G401.6 (cell line): Measurements from ENCODE around the gene TMEM123.
A peak's percentile ranks its signal among the peaks of the same experiment; 100 is the strongest.
"Not testable (repeated sequence)": the region's sequence is repeated elsewhere in the genome, so short reads cannot be mapped to it uniquely, and the experiment has no call there.

Source experiments
- FAIRE-seq: peaks from 2 replicates; lab custom pipeline; 2012; peaks lifted over from hg19 to GRCh38; lab: Jason Lieb, UNC

Gene TMEM123

DNA sequence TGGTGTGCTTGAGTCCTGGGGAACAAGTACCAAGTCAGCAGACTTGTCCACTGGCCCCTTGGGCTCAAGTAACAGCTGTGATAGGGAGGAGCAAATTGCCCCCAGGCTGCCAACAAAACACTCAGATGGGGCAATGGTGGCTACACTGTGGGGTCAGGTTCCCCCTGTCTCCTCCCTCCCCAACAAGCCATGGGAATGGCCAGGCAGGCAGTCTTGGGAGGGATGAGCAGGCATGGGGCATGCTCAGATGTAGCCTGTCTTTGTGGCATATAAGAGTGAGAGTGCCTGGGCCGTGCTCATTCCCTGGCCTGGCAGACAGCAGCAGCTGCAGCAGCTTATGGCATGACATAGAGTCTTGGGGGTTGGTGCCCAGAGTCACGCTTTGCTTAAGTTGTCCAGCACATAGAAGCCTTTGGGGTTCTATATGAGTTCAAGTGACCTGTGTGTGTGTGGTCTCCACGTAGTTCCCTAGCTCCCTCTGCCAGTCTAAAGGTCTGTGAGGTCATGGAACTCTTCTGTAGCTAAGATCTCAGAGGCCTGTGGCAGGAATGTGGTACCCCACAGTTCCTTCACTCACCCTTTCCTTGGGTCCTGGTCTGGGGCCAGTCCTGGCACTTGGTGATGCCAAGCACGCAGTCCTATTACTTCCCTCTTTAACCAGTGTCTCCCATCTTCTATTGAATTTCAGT, 60.9 kb downstream of the TMEM123 start:
- FAIRE-seq: no peak

DNA sequence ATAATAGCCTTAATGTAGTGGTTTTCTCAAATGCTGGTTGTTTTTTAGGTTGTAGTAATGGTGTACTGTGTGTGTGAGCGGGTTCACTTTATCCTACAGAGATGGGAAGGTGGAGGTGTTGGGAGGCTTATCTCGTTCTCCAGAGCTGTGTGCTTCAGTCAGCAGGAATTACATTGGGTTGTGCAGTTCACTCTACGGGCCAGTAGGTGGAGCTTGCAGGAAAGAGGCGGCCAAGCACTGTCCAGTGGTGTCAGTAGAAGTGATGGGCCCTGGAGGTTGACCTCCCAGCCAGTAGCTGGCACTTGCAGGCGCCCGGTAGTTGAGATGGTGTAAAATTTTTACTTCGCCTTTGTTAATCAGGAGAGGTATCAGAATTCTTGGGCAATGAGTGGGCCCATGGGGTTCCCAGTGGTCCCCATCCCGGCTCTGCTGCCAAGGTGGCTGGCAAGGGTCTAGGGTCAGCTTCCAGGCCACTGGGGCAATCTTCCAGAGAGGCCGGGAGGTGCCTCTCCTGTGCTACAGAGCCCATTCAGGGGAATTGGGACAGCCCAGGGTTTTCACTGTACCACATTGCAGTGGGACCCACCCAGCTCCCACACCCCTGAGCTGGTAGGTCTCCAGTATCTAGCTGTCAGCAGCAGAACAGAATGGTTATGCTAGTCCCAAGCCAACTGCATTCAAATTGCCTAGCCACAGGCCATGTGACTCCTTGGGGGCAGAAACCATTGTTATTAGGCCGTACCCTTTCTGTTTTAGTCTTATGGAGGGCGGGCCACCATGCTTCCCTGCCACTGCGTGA, 61.7 kb downstream of the TMEM123 start:
- peak; percentile 46 for FAIRE-seq

DNA sequence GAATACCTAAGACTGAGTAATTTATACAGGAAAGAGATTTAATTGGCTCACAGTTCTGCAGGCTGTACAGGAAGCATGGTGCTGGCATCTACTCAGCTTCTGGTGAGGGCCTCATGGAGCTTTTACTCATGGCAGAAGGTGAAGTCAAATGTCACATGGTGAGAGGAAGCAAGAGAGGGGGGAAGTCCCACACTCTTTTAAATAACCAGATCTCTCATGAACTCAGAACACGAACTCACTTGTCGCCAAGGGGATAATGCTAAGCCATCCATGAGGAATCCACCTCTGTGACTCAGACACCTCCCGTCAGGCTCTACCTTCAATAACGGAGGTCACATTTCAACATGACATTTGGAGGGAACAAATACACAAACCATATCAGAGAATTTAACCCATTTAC, 63.3 kb downstream of the TMEM123 start:
- FAIRE-seq: no peak

DNA sequence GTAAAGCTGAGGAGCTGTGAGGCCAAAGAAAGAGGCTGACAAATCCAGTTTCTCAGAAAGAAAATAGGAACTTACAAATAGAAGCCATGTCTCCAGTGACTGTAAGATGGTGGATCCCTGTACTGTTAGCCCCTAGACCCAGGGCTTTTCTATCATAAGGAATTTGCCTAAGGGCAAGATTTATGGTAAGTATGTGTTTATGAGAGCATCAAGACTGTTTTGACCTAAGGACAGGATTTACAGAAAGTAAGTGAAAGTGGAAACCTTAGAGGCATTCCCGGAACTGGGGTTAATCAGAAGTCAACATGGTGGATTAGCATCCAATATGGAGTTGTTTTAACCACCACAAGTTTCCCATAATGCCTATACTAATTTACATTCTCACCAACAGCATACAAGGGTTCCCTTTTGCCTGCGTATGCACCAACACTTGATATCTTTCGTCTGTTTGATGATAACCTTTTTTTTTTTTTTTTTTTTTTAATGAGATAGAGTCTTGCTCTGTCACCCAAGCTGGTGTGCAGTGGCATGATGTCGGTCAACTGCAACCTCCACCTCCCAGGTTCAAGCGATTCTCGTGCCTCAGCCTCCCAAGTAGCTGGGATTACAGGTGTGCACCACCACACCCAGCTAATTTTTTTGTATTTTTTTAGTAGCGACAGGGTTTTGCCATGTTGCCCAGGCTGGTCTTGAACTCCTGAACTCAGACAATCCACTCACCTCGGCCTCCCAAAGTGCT, 65.4 kb downstream of the TMEM123 start:
- no peak for FAIRE-seq

DNA sequence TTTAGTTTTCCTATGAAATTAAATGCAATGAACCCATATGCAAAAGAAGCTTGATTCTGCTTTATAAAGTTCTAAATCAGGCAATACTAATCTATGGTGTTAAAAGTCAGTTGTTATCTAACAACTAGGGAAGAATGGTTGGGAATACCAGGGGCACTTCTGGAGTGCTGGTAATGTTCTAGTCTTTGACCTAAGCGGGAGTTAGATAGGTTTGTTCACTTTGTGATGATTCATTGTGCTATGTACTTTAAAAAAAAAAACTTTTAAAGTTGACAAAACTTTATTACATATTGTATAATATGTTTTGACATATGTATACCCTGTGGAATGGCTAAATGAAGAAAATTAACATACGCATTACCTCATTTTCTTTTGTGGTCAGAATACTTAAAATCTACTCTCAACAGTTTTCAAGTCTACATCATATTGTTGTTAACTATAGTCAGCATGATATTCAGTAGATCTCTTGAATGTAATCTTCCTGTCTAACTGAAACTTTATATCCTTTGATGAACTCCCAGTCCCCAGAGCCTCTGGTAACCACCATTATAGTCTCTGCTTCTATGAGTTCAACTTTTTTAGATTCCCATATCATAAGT, 66.3 kb downstream of the TMEM123 start:
- peak; percentile 11 for FAIRE-seq

DNA sequence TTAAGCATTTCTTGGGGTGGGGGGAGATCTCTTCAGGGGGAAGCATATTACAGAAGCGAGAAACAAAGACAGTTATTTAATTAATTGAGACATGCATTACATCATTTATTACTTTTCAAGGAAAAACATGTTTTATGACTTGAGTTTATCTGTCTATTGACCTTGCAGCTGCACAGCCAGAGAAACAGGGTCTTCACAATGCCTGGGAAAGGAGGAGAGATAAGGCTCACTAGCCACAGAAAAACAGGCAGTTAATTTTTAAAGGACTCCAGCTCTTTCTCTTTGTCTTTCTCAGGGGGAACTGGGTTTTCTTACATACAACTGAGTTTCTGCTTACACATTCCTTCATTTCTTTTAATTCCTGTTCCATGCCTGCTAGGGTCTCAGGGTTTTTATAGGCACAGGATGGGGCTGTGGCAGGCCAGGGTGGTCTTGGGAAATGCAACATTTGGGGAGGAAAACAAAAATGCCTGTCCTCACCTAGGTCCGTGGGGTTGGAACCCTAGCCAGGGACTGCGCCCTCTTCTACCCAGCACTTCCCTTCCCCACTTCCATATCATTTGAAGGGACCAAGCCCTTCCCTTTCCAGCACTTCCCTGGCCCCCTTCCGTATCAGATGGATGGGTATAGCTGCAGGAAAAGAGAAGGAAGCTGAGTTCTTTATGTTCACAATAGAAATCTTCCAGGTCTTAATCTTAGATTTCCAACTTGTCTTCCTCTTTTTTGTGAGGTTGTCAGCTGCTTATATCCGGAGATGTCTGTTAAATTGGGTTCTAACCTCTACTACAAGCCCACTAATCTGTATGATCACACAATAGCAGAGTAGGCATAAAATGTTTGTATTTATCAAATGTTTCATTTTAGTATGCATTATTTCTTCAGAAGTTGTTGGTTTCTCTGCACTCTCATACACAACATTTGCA, 67.2 kb downstream of the TMEM123 start:
- no peak for FAIRE-seq

DNA sequence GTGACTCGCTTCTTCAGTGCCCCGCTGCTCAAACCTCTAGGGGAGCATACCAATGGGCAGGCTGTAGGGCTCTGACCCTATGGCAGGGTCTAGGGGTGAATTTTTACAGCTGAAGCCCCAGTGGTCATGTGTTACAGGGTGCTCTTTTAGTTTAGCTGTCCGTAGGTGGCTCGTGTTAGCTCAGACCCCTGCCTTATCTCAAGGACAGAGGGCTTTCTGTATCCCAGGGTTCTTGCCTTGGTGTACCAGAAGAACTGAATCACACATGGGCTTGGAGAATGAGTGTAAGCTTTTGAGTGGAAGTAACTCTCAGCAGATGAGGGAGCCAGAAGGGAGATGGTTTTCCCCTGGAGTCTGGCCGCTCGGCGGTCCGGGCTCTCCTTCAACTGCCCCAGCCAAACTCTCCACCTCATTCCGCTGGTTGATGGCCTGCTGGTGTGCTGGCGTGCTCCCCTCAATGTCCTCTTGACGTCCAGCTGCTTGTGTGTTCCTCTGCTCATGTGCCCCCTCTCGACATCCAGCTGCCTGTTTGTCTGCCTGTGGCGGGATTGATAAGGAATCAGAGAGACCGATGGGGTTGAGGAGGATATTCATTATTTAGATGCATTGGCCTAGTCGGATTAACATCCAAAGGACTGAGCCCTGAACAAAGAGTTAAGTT, 68.0 kb downstream of the TMEM123 start:
- no peak for FAIRE-seq

DNA sequence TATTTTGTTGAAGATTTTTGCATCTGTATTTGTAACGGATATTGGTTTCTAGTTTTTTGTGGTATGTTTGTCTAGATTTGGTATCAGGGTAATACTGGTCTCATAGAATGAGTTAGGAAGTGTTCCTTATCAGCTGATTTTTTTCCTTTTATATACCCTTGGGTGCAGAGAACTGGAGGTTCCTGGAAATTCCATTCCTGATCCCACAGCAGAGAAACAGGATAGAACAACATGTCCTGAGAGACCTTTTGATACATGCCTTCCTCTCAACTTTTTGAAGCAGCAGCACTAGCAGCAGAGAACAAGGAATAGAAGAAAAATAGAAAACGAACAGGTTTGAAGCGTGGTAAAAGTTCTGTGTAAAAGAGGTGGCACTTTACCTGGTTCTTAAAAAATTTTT, 68.7 kb downstream of the TMEM123 start:
- FAIRE-seq: no peak

DNA sequence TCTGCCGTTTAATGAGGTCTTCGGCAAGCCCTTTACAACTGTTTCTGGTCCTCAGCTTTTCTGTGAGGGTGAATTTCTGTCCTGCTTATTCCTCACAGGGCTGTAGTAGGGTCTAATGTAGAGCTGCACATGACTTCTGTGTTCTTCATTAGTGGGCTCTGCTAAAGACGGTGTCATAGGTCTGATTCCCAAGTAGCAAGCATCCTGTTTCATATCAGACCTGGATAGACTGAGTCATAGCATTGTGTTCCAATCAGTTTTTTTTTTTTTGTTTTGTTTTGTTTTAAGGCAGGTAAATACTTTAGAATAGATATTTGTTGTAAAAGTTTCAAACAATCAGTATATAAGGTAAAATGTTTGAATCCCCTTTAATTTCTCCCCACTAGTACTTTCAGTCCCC, 70.2 kb downstream of the TMEM123 start:
- no peak for FAIRE-seq

DNA sequence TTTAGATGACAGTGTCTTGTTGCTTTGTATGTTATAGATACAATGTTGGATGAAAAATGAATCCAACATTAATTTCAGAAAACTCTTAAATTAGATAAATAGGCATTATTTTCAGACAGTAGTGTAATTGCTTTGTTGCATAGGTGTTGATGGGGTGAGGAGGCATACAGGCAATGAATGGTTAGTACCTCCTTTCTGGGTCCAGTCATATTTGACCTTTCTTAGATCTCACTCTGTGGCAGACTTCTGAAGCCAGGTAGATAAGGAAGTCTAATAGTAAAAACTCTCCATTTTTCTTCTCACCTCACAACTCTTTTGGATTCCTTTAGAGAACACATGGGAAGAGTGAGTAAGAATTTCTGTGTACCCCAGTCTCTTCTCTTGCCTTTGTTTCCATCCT, 73.7 kb downstream of the TMEM123 start:
- no peak for FAIRE-seq

DNA sequence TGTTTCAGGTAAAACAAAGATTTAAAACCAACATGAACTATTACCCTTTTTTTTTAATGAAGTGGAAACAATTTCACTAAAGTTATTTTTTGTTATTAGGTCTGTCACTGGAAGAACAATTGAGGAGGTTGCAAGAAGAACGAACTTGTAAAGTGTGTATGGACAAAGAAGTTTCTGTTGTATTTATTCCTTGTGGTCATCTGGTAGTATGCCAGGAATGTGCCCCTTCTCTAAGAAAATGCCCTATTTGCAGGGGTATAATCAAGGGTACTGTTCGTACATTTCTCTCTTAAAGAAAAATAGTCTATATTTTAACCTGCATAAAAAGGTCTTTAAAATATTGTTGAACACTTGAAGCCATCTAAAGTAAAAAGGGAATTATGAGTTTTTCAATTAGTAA, 74.7 kb downstream of the TMEM123 start:
- FAIRE-seq: no peak

DNA sequence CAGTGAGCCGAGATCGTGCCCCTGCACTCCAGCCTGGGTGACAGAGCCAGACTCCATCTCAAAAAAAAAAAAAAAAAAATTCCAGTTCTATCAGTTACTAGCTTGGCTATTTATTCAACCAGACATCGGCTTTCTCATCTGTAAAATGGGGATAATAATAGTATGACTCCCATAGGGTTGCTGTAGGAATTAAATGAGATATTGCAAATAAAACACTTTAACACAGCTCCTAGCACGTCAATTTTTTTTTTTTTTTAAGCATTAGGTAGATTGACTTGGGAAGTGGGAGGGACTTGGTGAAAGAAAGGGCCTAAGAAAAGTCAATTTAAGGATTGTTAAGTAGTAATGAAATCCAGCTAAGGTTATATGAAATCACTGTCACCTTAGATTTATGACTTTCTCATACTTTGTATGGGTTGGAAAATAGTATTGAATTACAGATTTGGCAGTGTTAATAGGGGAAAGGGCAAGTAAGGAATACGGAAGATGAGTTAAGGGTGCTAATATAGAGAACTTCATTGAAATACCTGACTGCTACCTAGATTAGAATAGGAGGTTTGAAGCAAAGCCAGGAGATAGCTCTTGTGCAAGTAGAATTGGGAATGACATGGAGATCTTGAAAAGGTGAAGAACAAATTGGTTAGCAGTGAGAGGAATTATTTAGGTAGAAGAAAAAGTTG, 76.7 kb downstream of the TMEM123 start:
- FAIRE-seq: no peak

DNA sequence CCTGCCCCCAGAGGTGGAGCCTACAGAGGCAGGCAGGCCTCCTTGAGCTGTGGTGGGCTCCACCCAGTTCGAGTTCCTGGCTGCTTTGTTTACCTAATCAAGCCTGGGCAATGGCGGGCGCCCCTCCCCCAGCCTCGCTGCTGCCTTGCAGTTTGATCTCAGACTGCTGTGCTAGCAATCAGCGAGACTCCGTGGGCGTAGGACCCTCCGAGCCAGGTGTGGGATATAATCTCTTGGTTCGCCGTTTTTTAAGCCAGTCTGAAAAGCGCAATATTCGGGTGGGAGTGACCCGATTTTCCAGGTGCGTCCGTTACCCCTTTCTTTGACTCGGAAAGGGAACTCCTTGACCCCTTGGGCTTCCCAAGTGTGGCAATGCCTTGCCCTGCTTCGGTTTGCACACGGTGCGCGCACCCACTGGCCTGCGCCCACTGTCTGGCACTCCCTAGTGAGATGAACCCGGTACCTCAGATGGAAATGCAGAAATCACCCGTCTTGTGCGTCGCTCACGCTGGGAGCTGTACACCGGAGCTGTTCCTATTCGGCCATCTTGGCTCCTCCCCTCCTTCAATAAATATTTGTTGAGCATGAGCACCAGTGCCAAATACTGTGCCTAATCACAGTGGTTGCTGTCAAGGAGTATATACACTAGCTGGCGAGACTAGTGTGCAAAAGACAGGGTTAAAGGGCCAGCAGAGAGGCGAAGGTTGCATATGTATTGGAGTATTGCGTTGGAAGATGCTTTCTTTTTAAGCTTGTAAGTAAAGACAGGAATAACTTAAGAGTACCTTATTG, 77.7 kb downstream of the TMEM123 start:
- not testable (repeated sequence) for FAIRE-seq

DNA sequence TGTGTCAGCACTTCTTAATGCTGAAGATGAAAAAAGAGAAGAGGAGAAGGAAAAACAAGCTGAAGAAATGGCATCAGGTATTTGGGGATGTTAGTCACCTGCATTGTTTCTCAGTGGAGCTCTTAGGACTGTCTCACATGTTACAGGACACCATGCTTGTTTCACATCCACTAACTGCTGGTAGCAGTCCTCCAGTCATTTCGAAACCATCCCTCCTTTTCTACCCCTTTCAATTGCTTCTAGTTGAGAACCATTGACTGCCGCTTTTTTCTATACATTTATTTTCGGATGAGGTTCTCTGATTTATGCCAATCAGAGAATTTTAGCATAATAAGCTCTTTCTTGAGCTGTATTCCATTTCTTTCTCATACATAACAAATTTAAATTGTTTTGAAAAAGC, 84.1 kb downstream of the TMEM123 start:
- FAIRE-seq: no peak

DNA sequence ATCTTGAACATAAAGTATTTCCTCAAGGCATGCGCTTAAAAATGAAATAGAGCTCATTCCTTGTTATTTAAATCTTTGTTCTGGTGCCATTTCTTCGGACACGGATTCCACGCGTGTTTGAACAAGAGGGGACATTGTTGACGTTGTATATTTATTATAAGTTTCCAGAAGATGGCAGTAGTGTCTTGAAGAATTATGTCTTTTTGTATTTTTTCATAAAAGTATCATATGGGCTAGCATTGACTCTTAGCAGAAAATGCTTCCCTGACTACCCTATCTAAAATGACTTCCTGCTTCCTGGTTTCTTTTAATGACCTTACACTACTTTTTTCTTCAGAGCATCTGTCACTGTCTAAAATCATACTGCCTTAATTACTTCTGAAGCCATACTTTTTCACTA, 85.2 kb downstream of the TMEM123 start:
- no peak for FAIRE-seq

DNA sequence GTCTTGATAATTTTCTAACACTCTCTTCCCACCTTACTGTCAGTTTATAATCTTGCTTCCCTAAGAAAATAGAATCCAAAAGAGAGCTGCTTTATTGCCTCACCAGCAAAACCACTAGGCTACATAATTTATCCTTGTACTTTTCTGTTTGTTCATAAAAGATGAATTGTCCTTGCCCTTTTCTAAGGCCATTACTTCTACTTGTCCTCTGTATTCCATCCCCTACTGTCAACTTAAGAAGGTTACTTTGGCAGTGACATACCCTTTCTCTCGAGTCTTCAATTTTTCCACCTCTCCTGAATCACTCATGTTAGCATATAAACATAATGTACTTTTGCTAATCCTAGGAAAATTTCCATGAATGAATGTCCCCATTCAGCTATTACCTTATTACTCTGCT, 87.6 kb downstream of the TMEM123 start:
- no peak for FAIRE-seq

DNA sequence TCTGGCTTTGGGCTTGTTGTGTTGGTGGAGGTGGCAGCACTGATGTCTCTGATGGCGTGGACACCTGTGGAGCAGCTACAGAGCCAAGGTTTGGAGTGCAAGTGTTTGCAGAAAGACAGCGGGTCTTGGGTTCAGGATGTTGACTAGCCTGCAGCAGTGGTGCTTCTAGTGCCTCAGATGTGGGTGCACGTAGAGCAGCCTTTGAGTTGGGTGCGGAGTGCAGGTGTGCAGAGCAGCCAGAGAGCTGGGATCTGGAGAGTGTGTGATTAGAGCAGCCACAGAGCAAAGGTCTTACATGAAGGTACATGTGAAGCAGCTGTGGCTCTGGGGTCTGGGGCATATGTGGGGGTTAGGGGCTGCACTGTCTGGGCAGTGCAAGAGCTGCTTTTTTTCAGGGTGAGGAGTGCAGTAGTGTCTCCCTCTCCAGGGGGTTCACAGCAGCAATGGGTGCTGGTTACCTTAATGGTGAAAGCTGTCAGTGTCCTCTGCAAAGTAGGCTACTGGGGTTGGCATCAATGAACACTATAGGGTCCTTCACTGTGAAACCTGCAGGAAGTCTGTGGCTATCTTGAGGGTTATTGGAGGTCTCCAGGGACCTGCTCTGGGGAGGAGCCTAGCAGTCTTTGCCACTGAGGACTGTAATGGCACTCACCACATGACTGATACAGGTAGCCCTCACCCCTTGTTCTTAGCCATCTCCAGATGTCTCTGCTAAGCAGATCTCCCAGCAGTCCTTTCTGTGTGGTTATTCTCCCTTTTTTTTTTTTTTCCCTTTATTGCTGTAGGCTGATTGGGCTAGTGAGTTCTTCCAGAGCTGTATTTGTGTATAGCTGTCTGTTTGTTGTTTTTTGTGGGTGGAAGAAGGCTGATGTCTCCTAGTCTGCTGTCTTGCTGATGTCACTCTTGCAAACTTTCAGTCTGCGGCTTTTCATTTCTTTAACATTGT, 91.2 kb downstream of the TMEM123 start:
- FAIRE-seq: no peak

DNA sequence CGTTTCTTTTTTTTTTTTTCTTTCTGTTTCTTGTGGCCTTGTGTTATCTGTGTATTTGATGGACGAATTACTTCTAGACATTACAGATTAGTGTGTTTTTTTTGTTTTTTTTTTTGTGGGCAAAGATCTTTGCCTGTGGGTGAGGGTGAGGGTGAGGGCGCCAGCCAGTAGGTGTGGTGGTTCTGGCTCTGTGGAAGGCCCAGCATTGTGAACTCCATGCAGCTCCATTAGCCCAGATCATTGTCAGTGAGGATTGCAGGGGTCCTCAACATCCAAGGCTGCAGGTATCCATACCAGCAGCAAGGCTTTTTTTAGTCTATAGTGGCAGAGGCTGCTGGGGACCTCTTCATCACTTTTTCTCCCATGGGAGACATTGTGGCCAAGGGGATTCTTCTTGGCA, 91.9 kb downstream of the TMEM123 start:
- no peak for FAIRE-seq

DNA sequence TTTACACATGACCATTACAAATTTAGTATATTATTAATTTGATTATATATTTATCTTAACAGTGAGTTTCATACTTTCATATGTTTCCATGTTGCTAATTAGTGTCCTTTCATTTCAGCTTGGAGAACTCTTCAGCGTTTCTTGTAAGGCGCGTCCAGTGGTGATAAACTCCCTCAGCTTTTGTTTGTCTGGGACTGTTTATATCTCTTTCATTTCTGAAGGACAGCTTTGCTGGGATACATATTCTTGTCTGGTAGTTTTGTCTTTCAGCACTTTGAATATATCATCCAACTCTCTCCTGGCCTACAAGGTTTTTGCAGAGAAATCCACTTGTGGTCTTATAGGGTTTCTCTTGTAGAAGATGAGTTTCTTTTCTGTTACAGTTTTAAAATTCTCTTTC, 93.2 kb downstream of the TMEM123 start:
- no peak for FAIRE-seq
